SH-SY5Y (cell line): ENCODE measurements around the gene RBMS1.

Experiments used
- GATA2 ChIP-seq: IDR thresholded peaks from 2 replicates; pipeline ENCODE4 v1.6.1; 2011; ENCODE audit warnings: mild to moderate bottlenecking, low read depth, low read length
- GATA3 ChIP-seq: IDR thresholded peaks from 2 replicates; pipeline ENCODE4 v1.6.1; 2011; ENCODE audit warnings: low read depth, mild to moderate bottlenecking, low read length, moderate library complexity

- TF ChIP-seq GATA2: no peak
- no peak for TF ChIP-seq GATA3
Measured at GRCh38 chr2:160505256-160505655, 11.6 kb upstream of the RBMS1 start.
